ENCODE data around the gene SAMSN1. TPM values are rescaled to one million over a fixed set of nuclear protein-coding genes. Genes with fewer than 3 reads are reported as not detected.

Gene SAMSN1
- total RNA-seq, 1 donor from 2014 or later = 18.2 TPM

- no peaks in the 10 kb centered on the region for H3K4me1 ChIP-seq
- DNase-seq (no peak), ATAC-seq (no peak)
- no peaks in the 10 kb centered on the region for H3K36me3 ChIP-seq
- no peaks in the 10 kb centered on the region for H3K9me3 ChIP-seq
- no peaks in the 10 kb centered on the region for H3K27me3 ChIP-seq
- intact Hi-C loops (cut with DNase I) = no loop called here
- no peak overlapping the region for H3K27ac ChIP-seq
- H3K4me3 ChIP-seq = no peak overlapping the region
- TF ChIP-seq CTCF (IDR thresholded peaks at IDR 0.05) = no peak
Observed at GRCh38 chr21:14584357-14585095, 38.4 kb upstream of the SAMSN1 start.

- no peak for ATAC-seq
- no peaks in the 10 kb centered on the region for H3K36me3 ChIP-seq
- DNase-seq = no peak
- no peak for TF ChIP-seq CTCF (IDR thresholded peaks at IDR 0.05)
- no peak overlapping the region for H3K4me3 ChIP-seq
- H3K9me3 ChIP-seq = no peaks in the 10 kb centered on the region
- H3K27me3 ChIP-seq = no peaks in the 10 kb centered on the region
- H3K4me1 ChIP-seq = no peaks in the 10 kb centered on the region
- intact Hi-C loops (cut with DNase I) = no loop called here
- no peak overlapping the region for H3K27ac ChIP-seq
Observed at GRCh38 chr21:14583629-14584255, 37.6 kb upstream of the SAMSN1 start.

GRCh38 chr21:14582934-14583628 is 37.0 kb upstream of the SAMSN1 start:
- intact Hi-C loops (cut with DNase I) = no loop called here
- no peaks in the 10 kb centered on the region for H3K4me1 ChIP-seq
- H3K27me3 ChIP-seq = no peaks in the 10 kb centered on the region
- ATAC-seq (no peak), DNase-seq (no peak)
- no peak for TF ChIP-seq CTCF (IDR thresholded peaks at IDR 0.05)
- H3K4me3 ChIP-seq = no peak overlapping the region
- H3K27ac ChIP-seq = no peak overlapping the region
- no peaks in the 10 kb centered on the region for H3K9me3 ChIP-seq
- H3K36me3 ChIP-seq = no peaks in the 10 kb centered on the region

DNA sequence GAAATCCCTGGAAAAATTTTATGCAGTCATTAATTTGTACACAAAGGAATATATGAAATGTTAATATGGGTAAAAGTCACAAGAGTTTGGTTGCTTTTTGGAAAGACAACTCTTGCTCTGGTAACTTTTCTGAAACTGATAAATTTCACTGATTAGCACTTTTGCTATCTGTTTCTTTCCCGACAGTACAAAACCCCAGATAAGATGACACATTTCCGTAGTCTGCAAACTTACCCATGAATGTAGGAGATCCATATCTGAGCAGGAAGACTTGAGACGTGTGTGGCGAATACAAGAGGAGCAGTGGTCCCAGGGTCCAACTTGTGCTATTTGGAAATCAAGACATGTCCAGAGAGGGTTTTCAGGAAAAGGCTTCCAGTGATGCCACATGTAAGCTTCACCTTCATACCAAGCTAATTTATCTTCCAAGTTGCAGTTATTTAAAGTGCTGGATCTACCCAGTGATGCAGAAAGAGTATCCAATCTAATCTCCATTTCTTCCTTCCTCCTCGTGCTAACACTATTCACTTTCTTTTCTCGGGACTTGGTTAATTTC is 35.9 kb upstream of the SAMSN1 start:
- no peaks in the 10 kb centered on the region for H3K36me3 ChIP-seq
- no peak overlapping the region for H3K27ac ChIP-seq
- H3K27me3 ChIP-seq = no peaks in the 10 kb centered on the region
- H3K9me3 ChIP-seq = no peaks in the 10 kb centered on the region
- ATAC-seq (no peak), DNase-seq (no peak)
- no peak overlapping the region for H3K4me3 ChIP-seq
- TF ChIP-seq CTCF (IDR thresholded peaks at IDR 0.05) = no peak
- intact Hi-C loops (cut with DNase I) = no loop called here
- H3K4me1 ChIP-seq = no peaks in the 10 kb centered on the region

- intact Hi-C loops (cut with DNase I) = no loop called here
- ATAC-seq (no peak), DNase-seq (no peak)
- H3K4me1 ChIP-seq = peaks cover 7% of the 10 kb centered on the region
- no peaks in the 10 kb centered on the region for H3K27me3 ChIP-seq
- H3K9me3 ChIP-seq = no peaks in the 10 kb centered on the region
- H3K27ac ChIP-seq = no peak overlapping the region
- no peaks in the 10 kb centered on the region for H3K36me3 ChIP-seq
- no peak overlapping the region for H3K4me3 ChIP-seq
- TF ChIP-seq CTCF (IDR thresholded peaks at IDR 0.05) = no peak
Observed at GRCh38 chr21:14573244-14573643, 27.1 kb upstream of the SAMSN1 start.
